Frontal cortex (tissue), 4 donors: ENCODE measurements around the gene CLCN5. TPM values are rescaled to one million over a fixed set of nuclear protein-coding genes. Genes with fewer than 3 reads are reported as not detected.

Experiments
- DNase-seq, 2 donors: peaks; one replicate each; pipeline ENCODE4 v3.0.0; 2012; ENCODE audit warnings: low spot score in 2 of 2
- FAIRE-seq: peaks from 2 replicates; lab custom pipeline; 2012; peaks lifted over from hg19 to GRCh38; lab: Jason Lieb, UNC
- total RNA-seq: library from RNA; depleted of rRNA; stranded (reverse); fragments of >200 nt; gene quantifications from one replicate; pipeline ENCODE4 v1.2.3, GENCODE V29; 2014
- donor health status: control.
- donor health status: control.
- donor health status: control.

Gene CLCN5
- total RNA-seq, 1 donor from 2014 or later = 4.1 TPM

DNA sequence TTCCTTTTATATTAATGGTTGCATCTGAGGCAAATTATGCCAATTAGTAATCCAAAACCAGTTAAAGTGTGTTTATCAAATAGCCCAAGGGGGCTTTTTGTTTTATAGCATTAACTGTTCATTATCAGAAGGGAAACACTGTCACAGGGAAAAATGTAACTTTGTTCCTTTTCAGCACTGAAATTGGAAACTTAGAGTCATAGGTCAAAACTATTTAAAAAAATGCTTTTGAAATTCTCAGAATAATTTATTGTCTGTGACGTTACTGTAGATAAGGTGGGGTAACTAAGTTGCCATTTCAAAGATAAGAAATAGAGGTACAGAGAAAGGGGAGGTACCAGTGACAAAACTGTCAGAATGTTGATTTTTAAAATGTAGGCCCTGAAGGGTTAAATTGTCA, 149.1 kb downstream of the CLCN5 start:
- no peak for DNase-seq
- FAIRE-seq = no peak

DNA sequence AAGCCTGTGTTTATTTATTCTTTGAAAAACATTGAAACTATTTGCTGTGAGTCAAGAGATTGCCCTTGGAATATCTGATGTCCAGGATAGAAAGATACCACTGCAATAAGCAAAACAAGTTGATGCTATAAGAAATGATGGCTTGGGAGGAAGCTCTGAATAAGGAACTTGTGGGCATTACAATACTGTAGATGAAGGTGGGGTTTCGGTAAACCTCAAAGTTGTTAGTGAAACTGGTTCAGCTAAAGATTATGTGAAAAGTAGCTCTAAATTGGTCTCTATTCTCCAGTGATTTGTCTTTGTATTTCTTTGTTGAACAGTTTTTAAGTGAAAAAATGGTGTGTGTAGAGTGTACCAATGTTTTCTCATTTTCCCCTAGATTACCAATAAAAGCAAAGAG, 149.7 kb downstream of the CLCN5 start:
- no peak for FAIRE-seq

DNA sequence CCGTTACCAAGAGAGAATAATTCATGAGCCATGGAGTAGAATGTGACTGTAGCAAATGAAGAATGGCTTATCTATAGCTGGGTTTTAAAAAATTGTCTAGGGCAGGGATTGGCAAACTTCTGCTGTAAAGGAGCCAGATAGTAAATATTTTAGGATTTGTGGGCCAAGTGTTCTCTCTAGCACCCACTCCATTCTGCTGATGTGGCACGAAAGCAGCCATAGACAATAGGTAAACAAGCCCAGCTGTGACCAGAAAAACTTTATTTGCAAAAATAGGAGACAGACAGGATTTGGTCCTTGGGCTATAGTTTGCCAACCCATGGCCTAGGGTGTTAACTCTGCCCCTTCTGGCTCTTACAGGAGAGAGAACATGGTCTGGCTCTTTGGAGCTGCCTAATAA, 151.2 kb downstream of the CLCN5 start:
- DNase-seq (no peak), FAIRE-seq (no peak)

More for the DNA sequence above, 149.7 kb downstream of the CLCN5 start:
- no peak for DNase-seq

DNA sequence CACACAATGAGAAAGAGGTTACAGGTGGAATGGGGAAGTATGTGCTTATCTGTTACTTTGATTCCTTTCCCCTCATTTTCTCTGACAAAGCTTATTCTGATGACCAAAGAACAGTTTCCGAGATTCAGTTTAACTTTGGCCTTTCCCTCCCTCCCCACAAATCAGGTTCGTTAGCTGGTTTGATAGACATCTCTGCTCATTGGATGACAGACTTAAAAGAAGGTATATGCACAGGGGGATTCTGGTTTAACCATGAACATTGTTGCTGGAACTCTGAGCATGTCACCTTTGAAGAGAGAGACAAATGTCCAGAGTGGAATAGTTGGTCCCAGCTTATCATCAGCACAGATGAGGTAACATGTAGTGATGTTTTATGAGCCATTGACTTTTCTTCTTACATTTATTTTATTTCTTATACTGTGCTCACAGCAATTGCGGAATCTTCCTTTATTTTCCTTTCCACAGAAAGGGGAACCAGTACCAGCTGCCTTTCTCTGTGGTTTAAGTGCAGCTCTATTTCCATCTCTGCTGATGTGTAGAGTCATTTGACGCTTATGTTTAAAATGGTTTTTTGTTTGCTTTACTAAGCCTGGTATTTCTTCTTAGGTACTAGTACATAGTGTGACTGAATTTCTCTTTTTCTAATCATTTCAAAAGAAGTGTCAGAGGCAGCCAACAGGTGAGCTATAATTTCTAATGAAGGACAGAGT, 153.4 kb downstream of the CLCN5 start:
- DNase-seq = no peak
- no peak for FAIRE-seq

DNA sequence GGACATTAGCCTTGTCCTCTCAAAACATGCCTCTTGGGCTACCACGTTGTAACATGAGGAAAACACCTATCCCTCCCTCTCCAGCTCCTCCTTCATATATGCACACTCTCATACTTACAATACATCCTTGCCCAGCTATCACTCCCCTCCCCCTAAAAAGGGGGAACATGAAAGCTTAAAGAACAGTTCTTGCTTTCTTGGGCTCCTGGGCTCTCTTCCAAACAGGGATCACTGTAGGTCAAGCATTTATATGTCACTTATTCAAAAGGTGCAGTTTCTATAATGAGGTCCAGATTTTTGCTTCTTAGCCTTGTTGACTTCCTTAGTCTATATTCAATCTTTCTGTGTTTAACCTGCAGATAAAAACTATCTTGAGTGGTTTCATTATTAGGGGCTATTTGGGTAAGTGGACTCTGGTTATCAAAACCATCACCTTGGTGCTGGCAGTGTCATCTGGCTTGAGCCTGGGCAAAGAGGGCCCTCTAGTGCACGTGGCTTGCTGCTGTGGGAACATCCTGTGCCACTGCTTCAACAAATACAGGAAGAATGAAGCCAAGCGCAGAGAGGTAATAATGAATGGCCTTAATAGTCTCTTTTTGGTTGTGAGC, 159.0 kb downstream of the CLCN5 start:
- DNase-seq (no peak), FAIRE-seq (no peak)

DNA sequence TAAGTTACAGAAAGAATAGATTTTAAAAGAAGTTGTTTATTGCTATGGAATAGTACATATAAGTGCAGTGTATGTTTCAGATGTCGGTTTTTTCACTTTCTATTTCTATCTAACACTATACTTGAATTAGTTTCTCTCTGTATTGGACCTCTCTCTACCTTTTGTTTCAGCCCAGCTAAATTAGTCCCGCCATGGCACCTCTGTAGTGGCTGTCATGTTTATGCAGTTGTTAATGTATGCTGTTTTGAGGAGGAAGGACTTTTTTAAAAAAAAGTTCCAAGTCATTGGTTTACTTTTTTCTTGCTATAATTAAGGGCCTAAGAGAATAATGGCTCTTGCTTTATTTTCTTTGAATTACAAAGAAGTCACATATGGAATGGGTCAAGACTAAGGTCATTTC, 160.3 kb downstream of the CLCN5 start:
- DNase-seq (no peak), FAIRE-seq (no peak)

DNA sequence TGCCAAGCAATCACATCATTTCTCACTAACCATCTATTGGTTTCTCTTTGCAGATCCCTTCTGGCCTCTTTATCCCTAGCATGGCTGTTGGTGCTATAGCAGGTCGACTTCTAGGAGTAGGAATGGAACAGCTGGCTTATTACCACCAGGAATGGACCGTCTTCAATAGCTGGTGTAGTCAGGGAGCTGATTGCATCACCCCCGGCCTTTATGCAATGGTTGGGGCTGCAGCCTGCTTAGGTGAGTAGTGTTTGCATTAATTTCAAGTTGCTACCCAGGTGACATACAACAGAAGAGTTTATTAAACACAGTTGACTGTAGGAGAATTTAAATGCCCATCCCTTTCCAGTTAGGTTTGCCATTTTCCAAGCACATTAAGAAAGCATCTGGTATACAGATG, 166.2 kb downstream of the CLCN5 start:
- no peak for DNase-seq
- FAIRE-seq = no peak

DNA sequence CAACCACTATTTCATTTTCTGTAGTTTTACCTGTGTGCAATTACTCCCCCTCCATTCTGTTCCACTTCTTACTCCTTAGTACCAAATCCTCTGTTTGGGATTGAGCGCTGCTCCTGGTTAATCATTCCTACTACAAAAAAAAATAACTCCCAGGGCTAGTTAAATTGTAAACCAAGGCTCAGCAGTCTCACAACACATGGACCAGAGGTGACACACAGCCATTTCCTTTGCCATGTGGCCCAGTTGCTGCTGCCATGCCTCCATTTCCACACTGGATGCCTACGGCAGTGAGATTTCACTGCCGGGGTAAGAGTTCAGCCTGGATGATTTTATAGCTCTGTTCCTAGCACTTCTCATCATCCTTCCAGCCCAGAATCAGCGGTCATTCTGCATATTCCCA, 171.2 kb downstream of the CLCN5 start:
- FAIRE-seq = no peak
- DNase-seq = no peak

DNA sequence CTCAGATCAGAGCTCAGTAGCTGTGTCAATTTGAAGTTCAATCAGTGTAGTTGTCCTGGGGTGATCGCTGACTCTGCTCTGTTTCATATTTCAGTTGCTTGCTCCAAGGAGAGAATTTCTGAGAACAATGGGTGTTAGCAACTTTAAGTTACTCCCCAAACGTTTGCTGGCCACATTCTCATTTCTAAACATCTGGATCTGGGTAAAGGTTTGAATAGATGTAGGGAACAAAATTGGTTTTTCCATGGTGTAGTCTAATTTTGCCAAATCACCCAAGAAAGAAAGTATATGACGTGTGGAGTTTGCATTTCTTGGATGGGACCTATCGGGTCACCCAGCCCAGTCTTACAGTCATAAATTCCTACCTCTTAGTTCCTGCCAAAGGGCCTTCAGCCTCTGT, 174.7 kb downstream of the CLCN5 start:
- FAIRE-seq (no peak), DNase-seq (no peak)

DNA sequence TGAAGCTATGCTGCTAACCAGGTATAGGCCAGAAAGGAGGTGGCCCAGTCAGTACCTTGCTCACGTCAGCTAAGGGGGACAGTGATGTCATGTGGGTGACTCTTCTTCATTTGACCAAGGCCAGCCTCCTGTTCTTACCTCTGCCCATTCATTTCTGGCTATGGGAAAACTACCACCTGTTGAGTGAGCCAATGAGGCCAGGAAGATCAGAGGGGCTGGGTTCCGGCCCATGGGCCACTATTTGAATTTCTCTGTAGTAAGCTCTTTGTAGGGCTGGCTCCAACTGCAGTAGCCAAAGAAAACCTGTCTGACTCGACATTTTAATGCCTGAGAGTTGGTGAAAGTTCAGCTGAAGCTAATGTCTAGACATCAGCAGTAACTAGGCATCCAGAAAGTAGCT, 175.8 kb downstream of the CLCN5 start:
- FAIRE-seq (no peak), DNase-seq (no peak)

DNA sequence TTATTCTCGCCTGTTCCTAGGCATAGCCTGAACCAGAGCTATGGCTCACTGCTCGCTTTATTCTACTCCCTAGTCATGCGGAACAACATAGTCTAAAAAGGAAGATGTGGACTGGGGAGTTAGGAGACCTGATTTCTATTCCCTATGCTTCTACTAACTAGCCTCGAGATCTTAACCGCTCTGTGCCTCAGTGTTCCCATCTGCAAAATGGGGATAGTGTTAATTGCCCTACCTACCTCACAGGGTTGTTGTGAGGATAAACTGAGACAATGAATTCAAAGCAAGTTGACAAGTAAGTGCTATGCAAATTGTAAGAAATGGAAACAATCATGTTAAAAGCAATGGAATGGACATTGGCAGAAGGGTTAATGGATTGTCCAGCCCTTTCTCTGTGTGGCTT, 176.4 kb downstream of the CLCN5 start:
- DNase-seq = no peak
- no peak for FAIRE-seq

DNA sequence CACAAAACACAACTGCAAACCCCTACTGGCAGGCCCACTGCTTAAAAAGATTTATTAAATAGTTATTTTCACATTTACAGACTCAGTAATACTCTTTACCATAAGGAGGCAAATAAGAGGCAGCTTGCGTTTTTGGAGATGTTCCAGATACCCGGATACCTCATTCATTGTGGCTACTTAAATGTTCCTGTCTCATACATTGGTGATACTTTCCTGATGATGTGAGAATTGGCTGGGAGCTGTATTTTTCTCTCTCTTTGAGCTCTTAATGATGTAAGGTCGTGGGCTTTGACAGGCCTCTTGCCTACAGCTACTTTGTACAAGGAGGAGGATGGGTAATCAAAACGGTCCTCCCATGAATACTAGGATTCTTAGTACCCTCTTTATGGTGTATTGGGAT, 176.9 kb downstream of the CLCN5 start:
- no peak for DNase-seq
- no peak for FAIRE-seq

DNA sequence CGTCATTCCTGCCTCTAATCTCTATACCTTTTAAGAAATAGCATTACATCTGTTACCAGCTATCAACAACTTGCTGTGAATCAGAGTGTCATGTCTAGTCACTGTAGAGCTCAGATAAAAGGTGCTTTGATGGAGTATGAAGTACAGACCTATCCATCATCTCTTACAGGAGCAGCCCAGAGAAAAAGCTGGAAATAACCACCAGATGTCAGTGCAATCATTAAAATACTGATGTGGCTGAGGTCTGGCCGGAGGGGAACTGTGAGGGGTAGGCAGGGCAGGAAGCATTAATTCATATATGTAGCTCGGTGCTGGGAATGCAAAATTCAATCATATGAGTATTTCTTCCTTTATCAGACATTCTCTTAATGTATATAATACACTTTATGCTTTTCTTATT, 177.8 kb downstream of the CLCN5 start:
- FAIRE-seq (no peak), DNase-seq (peak in 1 of 2 donors; percentile 3)

DNA sequence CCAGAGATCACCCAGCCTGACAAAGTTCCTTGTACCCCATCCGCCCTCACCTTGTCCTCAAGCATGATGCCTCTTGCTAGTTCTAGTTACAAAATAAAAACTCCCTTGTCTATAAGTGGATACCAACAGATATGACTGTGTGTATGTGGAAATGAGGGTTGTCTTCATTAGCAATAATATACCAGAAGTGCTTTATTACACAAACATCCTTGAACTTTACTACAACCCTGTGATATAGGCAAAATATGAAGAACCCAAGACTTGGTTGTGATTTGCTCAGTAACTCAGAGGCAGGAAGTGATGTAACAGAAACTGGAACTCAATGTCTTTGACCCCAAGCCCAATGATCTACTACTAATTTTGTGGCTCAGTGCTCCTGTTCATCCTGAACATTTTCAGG, 180.8 kb downstream of the CLCN5 start:
- no peak for FAIRE-seq
- no peak for DNase-seq

DNA sequence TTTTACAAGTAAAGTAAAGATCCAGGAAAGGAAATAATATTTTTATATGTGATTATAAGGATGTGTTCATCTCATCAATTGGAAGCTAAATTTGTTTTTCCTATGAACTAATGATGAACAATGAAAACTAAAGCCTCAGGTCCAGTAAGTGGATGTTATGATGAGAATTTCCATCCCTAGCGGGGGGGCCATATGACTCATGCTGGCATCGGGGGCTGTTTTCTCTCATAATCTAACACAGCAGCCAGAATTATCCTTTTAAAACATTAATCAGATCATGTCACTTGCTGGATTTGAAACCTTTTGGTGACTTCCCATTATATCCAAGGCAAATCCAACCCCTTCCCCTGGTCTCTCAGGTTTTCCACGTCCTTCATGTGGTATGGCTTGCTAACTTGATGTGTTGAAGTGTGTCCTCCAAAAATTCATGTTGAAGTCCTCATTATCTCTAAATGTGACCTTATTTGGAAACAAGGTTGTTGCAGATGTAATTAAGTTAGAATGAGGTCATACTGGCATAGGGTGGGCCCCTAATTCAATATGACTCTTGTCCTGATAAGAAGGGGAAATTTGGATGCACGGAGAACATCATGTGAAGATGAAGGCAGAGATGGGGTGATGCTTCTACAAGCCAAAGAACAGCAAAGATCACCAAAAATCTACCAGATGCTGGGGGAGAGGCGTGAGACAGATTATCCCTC, 181.6 kb downstream of the CLCN5 start:
- no peak for FAIRE-seq

DNA sequence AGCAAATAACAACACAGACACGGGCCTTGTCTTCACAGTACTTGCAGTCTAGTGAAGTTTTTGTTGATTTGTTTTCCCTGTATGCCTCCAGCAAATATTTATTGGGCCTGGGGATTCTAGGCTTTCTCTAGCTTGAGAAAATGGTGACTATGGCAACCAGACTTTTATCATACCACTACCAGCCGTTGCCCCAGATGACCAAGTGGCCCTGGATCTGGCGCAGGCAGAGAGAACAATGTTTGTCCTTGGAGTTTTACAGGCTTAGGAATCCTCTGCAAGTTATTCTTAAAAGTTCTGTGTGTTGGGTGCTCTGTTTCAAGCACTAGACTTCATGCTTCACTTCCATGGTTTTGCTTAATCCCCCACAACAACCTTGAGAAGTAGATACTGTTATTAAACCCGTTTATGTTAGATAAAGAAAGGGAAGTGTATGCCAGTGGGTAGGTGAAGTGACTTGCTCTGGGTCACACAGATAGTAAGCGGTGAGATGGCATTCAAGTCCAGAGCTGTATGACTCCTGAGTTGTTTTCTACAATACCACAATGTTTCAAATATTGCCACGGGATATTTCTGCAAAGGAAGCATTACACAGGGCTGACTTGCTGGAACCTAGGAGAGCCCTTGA, 183.8 kb downstream of the CLCN5 start:
- no peak for DNase-seq
- no peak for FAIRE-seq

More for the DNA sequence above, 181.6 kb downstream of the CLCN5 start:
- no peak for DNase-seq

DNA sequence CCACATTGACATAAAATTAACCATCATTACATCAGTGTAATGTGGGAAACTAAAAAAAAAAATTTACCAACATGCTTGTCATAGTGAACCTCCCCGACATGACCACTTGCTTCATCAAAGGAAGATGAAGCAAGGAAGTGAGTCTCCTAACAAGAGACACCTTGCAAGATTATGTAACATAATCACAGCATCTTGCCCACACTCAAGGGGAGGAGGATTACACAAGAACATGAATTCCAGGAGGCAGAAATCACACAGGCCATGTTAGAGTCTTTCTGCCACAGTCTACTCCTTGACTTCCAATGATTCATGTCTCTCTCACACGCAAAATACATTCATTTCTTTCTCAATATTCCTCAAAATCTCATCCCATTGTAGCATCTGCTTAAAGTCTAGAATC, 185.1 kb downstream of the CLCN5 start:
- no peak for FAIRE-seq
- DNase-seq = no peak

DNA sequence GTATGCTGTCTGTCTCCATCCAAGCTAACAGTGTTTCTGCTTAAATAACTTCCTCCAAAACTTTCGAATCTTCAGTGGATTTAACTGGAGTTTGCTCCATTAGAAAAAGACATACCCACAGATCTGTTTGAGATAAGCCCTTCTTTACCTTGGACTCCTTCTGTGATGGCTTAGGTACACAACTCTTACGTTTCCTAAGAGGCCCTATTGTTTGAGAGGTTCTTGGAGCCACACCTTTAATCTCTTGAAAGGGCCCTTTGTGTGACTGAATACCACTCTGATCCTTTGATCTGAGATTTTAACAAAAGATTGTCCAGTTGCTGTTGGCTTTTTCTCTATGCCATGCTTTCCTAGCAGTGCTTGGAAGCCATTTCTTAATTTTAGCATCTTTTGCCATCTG, 185.9 kb downstream of the CLCN5 start:
- DNase-seq (no peak), FAIRE-seq (no peak)

DNA sequence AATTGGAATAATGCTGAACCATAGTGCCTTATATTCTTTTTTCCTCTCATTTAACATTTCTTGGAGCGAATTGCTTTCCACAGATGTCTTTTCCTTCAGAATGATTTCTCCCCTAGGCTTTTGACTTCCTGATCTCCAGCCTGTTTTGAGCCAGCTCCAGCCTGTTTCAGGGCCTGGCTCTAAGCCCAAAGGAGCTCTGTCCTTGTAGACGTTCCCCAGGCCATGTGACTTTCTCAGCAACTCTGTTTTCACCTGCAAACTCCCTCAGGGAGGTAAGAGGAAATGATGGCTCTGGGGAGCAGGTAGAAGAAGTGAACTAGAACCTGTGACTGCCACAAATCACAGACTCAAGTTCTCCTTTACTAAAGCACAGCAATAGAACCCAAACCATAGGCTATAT, 189.3 kb downstream of the CLCN5 start:
- FAIRE-seq (no peak), DNase-seq (no peak)

DNA sequence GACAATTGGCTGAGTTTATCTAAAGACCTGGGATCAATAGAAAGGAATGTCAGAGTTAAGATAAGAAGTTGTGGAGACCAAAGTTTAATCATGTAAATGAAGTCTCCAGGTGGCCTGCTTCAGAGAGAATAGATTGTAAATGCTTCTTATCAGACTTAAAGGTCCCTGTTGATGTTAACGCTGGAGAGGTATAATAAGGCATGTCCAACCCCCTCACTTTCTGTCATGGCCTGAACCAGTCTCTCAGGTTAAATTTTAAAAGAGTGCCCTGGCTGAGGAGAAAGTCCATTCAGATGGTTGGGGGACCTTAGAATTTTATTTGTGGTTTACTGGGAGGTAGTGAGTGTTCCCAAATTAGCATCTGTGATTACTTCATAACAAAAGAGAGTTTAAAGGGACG, 191.7 kb downstream of the CLCN5 start:
- no peak for FAIRE-seq

DNA sequence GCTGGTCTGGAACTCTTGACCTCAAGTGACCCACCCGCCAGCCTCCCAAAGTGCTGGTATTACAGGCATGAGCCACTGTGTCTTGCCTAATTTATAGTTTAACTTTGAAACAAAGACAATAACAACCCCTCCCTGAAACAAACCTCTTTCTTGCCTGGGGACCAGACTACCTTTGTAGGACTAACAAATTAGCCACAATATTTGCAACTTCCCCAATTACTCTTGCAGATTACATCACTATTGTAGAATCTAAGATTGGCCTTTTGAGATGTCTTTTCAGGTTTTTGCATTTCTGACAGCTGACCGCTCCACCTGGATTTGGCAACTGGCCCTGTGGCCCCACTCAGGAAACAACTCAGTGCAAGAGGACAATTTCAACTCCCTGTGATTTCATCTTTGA, 193.6 kb downstream of the CLCN5 start:
- DNase-seq (no peak), FAIRE-seq (no peak)

More for the DNA sequence above, 191.7 kb downstream of the CLCN5 start:
- DNase-seq = no peak
